Gastroesophageal sphincter (tissue), 4 donors: ENCODE results near the gene ARIH1. TPM values are rescaled to one million over a fixed set of nuclear protein-coding genes. Genes with fewer than 3 reads are reported as not detected.

ENCODE experiments used
- ATAC-seq: fragments of 150-250 bp; one replicate; pipeline ENCODE4 v1.9.1; 2016; ENCODE audit warnings: mild to moderate bottlenecking, moderate library complexity
- H3K27ac ChIP-seq, 4 donors: fragments of 200-600 bp; sonication (generic) in 3 of 4; 1 replicate in 3 of 4; 2 replicates in 1 of 4; pipeline ENCODE4 v1.5.1; 2016 to 2019
- H3K27me3 ChIP-seq: fragments of 200-600 bp; sonication (generic); one replicate; pipeline ENCODE4 v1.5.1; 2019
- H3K36me3 ChIP-seq, 2 donors: fragments of 200-600 bp; sonication (generic); one replicate each; pipeline ENCODE4 v1.5.1; 2019; ENCODE audit warnings: control low read depth in 1 of 2
- H3K4me1 ChIP-seq, 3 donors: fragments of 200-600 bp; sonication (generic); 1 replicate in 2 of 3; 2 replicates in 1 of 3; pipeline ENCODE4 v1.5.1; 2016 to 2019; ENCODE audit warnings: control low read depth in 2 of 3
- H3K4me3 ChIP-seq, 2 donors: fragments of 200-600 bp; sonication (generic); one replicate each; pipeline ENCODE4 v1.5.1; 2019; ENCODE audit warnings: mild to moderate bottlenecking in 1 of 2, moderate library complexity in 1 of 2
- H3K9me3 ChIP-seq, 3 donors: fragments of 200-600 bp; sonication (generic); one replicate each; pipeline ENCODE4 v1.5.1; 2017 to 2019; ENCODE audit warnings: control low read depth in 2 of 3
- CTCF ChIP-seq, 4 experiments: fragments of 200-600 bp in 2 of 4; fragments of 450-650 bp in 2 of 4; sonication (generic) in 1 of 4; IDR thresholded peaks; one replicate each; pipeline ENCODE4 v1.5.1; 2017 to 2019; ENCODE audit warnings: antibody characterized with exemption in 4 of 4, mild to moderate bottlenecking in 2 of 4, moderate library complexity in 2 of 4
- EP300 ChIP-seq: sonication (generic); formaldehyde crosslinking; IDR thresholded peaks from one replicate; pipeline ENCODE4 v1.6.1; 2017; ENCODE audit warnings: antibody characterized with exemption, mild to moderate bottlenecking
- POLR2A ChIP-seq, 2 donors: fragments of 450-650 bp; IDR thresholded peaks; one replicate each; pipeline ENCODE4 v1.6.1; 2017; ENCODE audit warnings: antibody characterized with exemption in 2 of 2, mild to moderate bottlenecking in 2 of 2, moderate library complexity in 1 of 2
- POLR2AphosphoS5 ChIP-seq: sonication (generic); formaldehyde crosslinking; IDR thresholded peaks from one replicate; pipeline ENCODE4 v1.6.1; 2017; ENCODE audit warnings: antibody characterized with exemption
- WGBS, 2 donors: methylation state at CpG; one replicate each; pipeline ENCODE4 v1.1.5; 2018; ENCODE audit warnings: low coverage in 1 of 2; 5-methylcytosine and 5-hydroxymethylcytosine counted together
- total RNA-seq, 4 donors: library from RNA; depleted of rRNA; stranded (reverse); fragments of >200 nt; gene quantifications; one replicate each; pipeline ENCODE4 v1.1.0, GENCODE V29; 2016

The ARIH1 gene
- total RNA-seq, 4 donors from 2014 or later: 45.4 to 65.3 (median 56.4) TPM

- H3K36me3 ChIP-seq: peaks cover 16 to 65% of the 10 kb centered on the region in 2 donors
- H3K4me1 ChIP-seq: no peaks in the 10 kb centered on the region
- no peaks in the 10 kb centered on the region for H3K9me3 ChIP-seq
- H3K27me3 ChIP-seq: no peaks in the 10 kb centered on the region
- TF ChIP-seq CTCF (IDR thresholded peaks at IDR 0.05): peak in 1 of 4 experiments; percentile 17
- TF ChIP-seq POLR2A (IDR thresholded peaks at IDR 0.05): no peak
- no peak for TF ChIP-seq POLR2AphosphoS5
- ATAC-seq: no peak
- WGBS, 2 donors: 64 to 95% methylated on average over 1 of the region's 1 CpG
- no peak overlapping the region for H3K27ac ChIP-seq
- H3K4me3 ChIP-seq: no peak overlapping the region
These were observed 111.4 kb downstream of the ARIH1 start for GRCh38 chr15:72585476-72586058.

- no peak for ATAC-seq
- Histone ChIP-seq H3K36me3 (peaks cover 4 to 40% of the 10 kb centered on the region in 2 donors), H3K27me3 (no peaks in the 10 kb centered on the region), H3K27ac (no peak overlapping the region), H3K4me1 (no peaks in the 10 kb centered on the region), H3K4me3 (no peak overlapping the region), H3K9me3 (no peaks in the 10 kb centered on the region)
- WGBS, 2 donors: 83 to 95% methylated on average over 3 of the region's 3 CpGs
- TF ChIP-seq POLR2A (IDR thresholded peaks at IDR 0.05) (no peak), POLR2AphosphoS5 (no peak), EP300 (no peak), CTCF (IDR thresholded peaks at IDR 0.05) (no peak)
These were observed 114.0 kb downstream of the ARIH1 start for GRCh38 chr15:72588096-72588495.

GRCh38 chr15:72590427-72590826, 116.3 kb downstream of the ARIH1 start:
- no peaks in the 10 kb centered on the region for H3K4me1 ChIP-seq
- TF ChIP-seq CTCF (IDR thresholded peaks at IDR 0.05) (no peak), EP300 (no peak), POLR2AphosphoS5 (no peak), POLR2A (IDR thresholded peaks at IDR 0.05) (no peak)
- peaks cover 0 to 16% of the 10 kb centered on the region in 2 donors for H3K36me3 ChIP-seq
- H3K4me3 ChIP-seq: no peak overlapping the region
- H3K27me3 ChIP-seq: no peaks in the 10 kb centered on the region
- no peak overlapping the region for H3K27ac ChIP-seq
- 100% methylated on average over 1 of the region's 1 CpG; no CpG with 5 or more reads in 1 of the 2 donors for WGBS, 2 donors
- H3K9me3 ChIP-seq: no peaks in the 10 kb centered on the region
- ATAC-seq: no peak

GRCh38 chr15:72591361-72591760, 117.2 kb downstream of the ARIH1 start:
- TF ChIP-seq CTCF (IDR thresholded peaks at IDR 0.05) (no peak), POLR2AphosphoS5 (no peak), POLR2A (IDR thresholded peaks at IDR 0.05) (no peak), EP300 (no peak)
- no peaks in the 10 kb centered on the region for H3K9me3 ChIP-seq
- H3K4me3 ChIP-seq: no peak overlapping the region
- H3K27ac ChIP-seq: no peak overlapping the region
- ATAC-seq: no peak
- H3K36me3 ChIP-seq: peaks cover 0 to 8% of the 10 kb centered on the region in 2 donors
- 14 to 100% methylated on average over 1 of the region's 1 CpG for WGBS, 2 donors
- H3K4me1 ChIP-seq: no peaks in the 10 kb centered on the region
- no peaks in the 10 kb centered on the region for H3K27me3 ChIP-seq

GRCh38 chr15:72592097-72592496, 118.0 kb downstream of the ARIH1 start:
- Histone ChIP-seq H3K9me3 (no peaks in the 10 kb centered on the region), H3K36me3 (peaks cover 0 to 2% of the 10 kb centered on the region in 2 donors), H3K27me3 (no peaks in the 10 kb centered on the region), H3K4me1 (no peaks in the 10 kb centered on the region), H3K4me3 (no peak overlapping the region), H3K27ac (no peak overlapping the region)
- 74 to 79% methylated on average over 2 of the region's 2 CpGs for WGBS, 2 donors
- no peak for ATAC-seq
- no peak for TF ChIP-seq POLR2AphosphoS5
- no peak for TF ChIP-seq CTCF (IDR thresholded peaks at IDR 0.05)
- no peak for TF ChIP-seq EP300
- no peak for TF ChIP-seq POLR2A (IDR thresholded peaks at IDR 0.05)
